ENCODE measurements around the gene CTSW.

The CTSW gene

GRCh38 chr11:65921876-65922275, 42.2 kb downstream of the CTSW start:
- no peak overlapping the region for H3K27ac ChIP-seq
- TF ChIP-seq CTCF (IDR thresholded peaks at IDR 0.05) (no peak), ZFX (IDR thresholded peaks at IDR 0.05; ENCODE audit: borderline replicate concordance) (no peak)

GRCh38 chr11:65922565-65922964, 42.9 kb downstream of the CTSW start:
- H3K27ac ChIP-seq, result no peak overlapping the region
- no peak for TF ChIP-seq CTCF (IDR thresholded peaks at IDR 0.05)
- TF ChIP-seq ZFX (IDR thresholded peaks at IDR 0.05; ENCODE audit: borderline replicate concordance), result no peak

GRCh38 chr11:65925397-65925796, 45.8 kb downstream of the CTSW start:
- no peak overlapping the region for H3K27ac ChIP-seq
- no peak for TF ChIP-seq ZFX (IDR thresholded peaks at IDR 0.05; ENCODE audit: borderline replicate concordance)
- no peak for TF ChIP-seq CTCF (IDR thresholded peaks at IDR 0.05)

- H3K27ac ChIP-seq, result no peak overlapping the region
These were observed 48.3 kb downstream of the CTSW start for GRCh38 chr11:65927904-65928397.

GRCh38 chr11:65928667-65929066, 49.0 kb downstream of the CTSW start:
- H3K27ac ChIP-seq, result no peak overlapping the region
- no peak for TF ChIP-seq ZFX (IDR thresholded peaks at IDR 0.05; ENCODE audit: borderline replicate concordance)
- no peak for TF ChIP-seq CTCF (IDR thresholded peaks at IDR 0.05)

More at GRCh38 chr11:65927904-65928397, 48.3 kb downstream of the CTSW start:
- TF ChIP-seq ZFX (IDR thresholded peaks at IDR 0.05; ENCODE audit: borderline replicate concordance), result no peak
- TF ChIP-seq CTCF (IDR thresholded peaks at IDR 0.05), result no peak

GRCh38 chr11:65931773-65932557, 52.3 kb downstream of the CTSW start:
- TF ChIP-seq ZFX (IDR thresholded peaks at IDR 0.05; ENCODE audit: borderline replicate concordance), result no peak
- no peak for TF ChIP-seq CTCF (IDR thresholded peaks at IDR 0.05)
- no peak overlapping the region for H3K27ac ChIP-seq

- TF ChIP-seq CTCF (IDR thresholded peaks at IDR 0.05), result peak; percentile 43
- TF ChIP-seq ZFX (IDR thresholded peaks at IDR 0.05; ENCODE audit: borderline replicate concordance), result no peak
- no peak overlapping the region for H3K27ac ChIP-seq
These were observed 52.9 kb downstream of the CTSW start for GRCh38 chr11:65932558-65932919.
